MV-4-11 (cell line): ENCODE measurements around the gene LAPTM5.
A peak's percentile ranks its signal among the peaks of the same experiment; 100 is the strongest.
"Not testable (repeated sequence)": the region's sequence is repeated elsewhere in the genome, so short reads cannot be mapped to it uniquely, and the experiment has no call there.

Experiments used
- DNase-seq: peaks from one replicate; lab custom pipeline; 2025; lab: John Stamatoyannopoulos, UW

LAPTM5 gene

GRCh38 chr1:30768830-30769718 is 11.5 kb upstream of the LAPTM5 start:
- no peak for DNase-seq

GRCh38 chr1:30768159-30768829 is 10.7 kb upstream of the LAPTM5 start:
- DNase-seq, result no peak

- DNase-seq, result not testable (repeated sequence)
Measured at GRCh38 chr1:30766948-30767347, 9.4 kb upstream of the LAPTM5 start.

- DNase-seq, result no peak
Measured at GRCh38 chr1:30765556-30766434, 8.2 kb upstream of the LAPTM5 start.

GRCh38 chr1:30764939-30765555 is 7.5 kb upstream of the LAPTM5 start:
- DNase-seq, result no peak

- DNase-seq, result no peak
Measured at GRCh38 chr1:30764396-30764795, 6.8 kb upstream of the LAPTM5 start.

- DNase-seq, result no peak
Measured at GRCh38 chr1:30763651-30764248, 6.2 kb upstream of the LAPTM5 start.

- DNase-seq, result peak; percentile 25
Measured at GRCh38 chr1:30762930-30763650, 5.5 kb upstream of the LAPTM5 start.

GRCh38 chr1:30762152-30762929 is 4.8 kb upstream of the LAPTM5 start:
- DNase-seq, result no peak

- DNase-seq, result no peak
Measured at GRCh38 chr1:30761381-30762151, 4.0 kb upstream of the LAPTM5 start.

- peak; percentile 69 for DNase-seq
Measured at GRCh38 chr1:30760596-30761324, 3.2 kb upstream of the LAPTM5 start.

- DNase-seq, result no peak
Measured at GRCh38 chr1:30759718-30760281, 2.2 kb upstream of the LAPTM5 start.

GRCh38 chr1:30758785-30759380 is 1.3 kb upstream of the LAPTM5 start:
- peak; percentile 63 for DNase-seq

- no peak for DNase-seq
Measured at GRCh38 chr1:30758121-30758688, 631 bp upstream of the LAPTM5 start.

GRCh38 chr1:30756545-30757351 is 826 bp downstream of the LAPTM5 start:
- DNase-seq, result peak; percentile 100

GRCh38 chr1:30756206-30756544 is 1.4 kb downstream of the LAPTM5 start:
- no peak for DNase-seq

GRCh38 chr1:30755746-30756145 is 1.8 kb downstream of the LAPTM5 start:
- no peak for DNase-seq
